Measurements from ENCODE around the gene RBMS1. TPM values are rescaled to one million over a fixed set of nuclear protein-coding genes. Genes with fewer than 3 reads are reported as not detected.

Gene RBMS1
- total RNA-seq, 1 experiment from 2014 or later = 38.8 TPM

- peaks cover 97% of the 10 kb centered on the region for H3K79me2 ChIP-seq (ENCODE audit: low read length)
- H3K9ac ChIP-seq (ENCODE audit: low read length) = peak overlapping the region; percentile 7; the same call in 1 of the 2 replicates
Observed at GRCh38 chr2:160390544-160391455, 102.8 kb downstream of the RBMS1 start.

GRCh38 chr2:160389875-160390274 is 103.7 kb downstream of the RBMS1 start:
- Histone ChIP-seq H3K4me1 (ENCODE audit: insufficient read depth, low read length) (peaks cover 77% of the 10 kb centered on the region), H3K27ac (ENCODE audit: low read length) (peak overlapping the region; percentile 86), H3K36me3 (ENCODE audit: low read depth, low read length) (no peaks in the 10 kb centered on the region), H3K4me3 (ENCODE audit: low read length) (no peak overlapping the region), H3K9me2 (replicated peaks; ENCODE audit: low read length) (no peaks in the 10 kb centered on the region), H3K79me2 (ENCODE audit: low read length) (peaks cover 98% of the 10 kb centered on the region), H4K20me1 (ENCODE audit: low read length) (no peaks in the 10 kb centered on the region), H3K4me2 (ENCODE audit: low read length) (0 out of 2 replicates have a peak overlapping the region, but pooled peaks have one; percentile 4), H3K9me3 (ENCODE audit: low read length) (no peaks in the 10 kb centered on the region), H2AFZ (ENCODE audit: low read length) (no peak overlapping the region), H3K9ac (ENCODE audit: low read length) (no peak overlapping the region), H3K27me3 (ENCODE audit: low read length) (no peaks in the 10 kb centered on the region), H3F3A (ENCODE audit: low read length, unreplicated experiment) (no peaks in the 10 kb centered on the region)
- DNase-seq (no peak), ATAC-seq (no peak)
- ChIA-PET CTCF (no interaction called here), POLR2A (ENCODE audit: unreplicated experiment) (no interaction called here)
- intact Hi-C loops (cut with micrococcal nuclease) = no loop called here
- no TSS peak for BruUV-seq (replicated peaks)
- TF ChIP-seq EZH2 (IDR thresholded peaks at IDR 0.05; ENCODE audit: low read length, unreplicated experiment) (no peak), EZH2phosphoT487 (IDR thresholded peaks at IDR 0.05; ENCODE audit: borderline replicate concordance, low read length) (no peak), CTCF (conservative IDR thresholded peaks at IDR 0.05; ENCODE audit: low read depth, low read length) (no peak)

More at GRCh38 chr2:160390544-160391455, 102.8 kb downstream of the RBMS1 start:
- H4K20me1 ChIP-seq (ENCODE audit: low read length) = no peaks in the 10 kb centered on the region
- ChIA-PET POLR2A (ENCODE audit: unreplicated experiment) (no interaction called here), CTCF (no interaction called here)
- no peaks in the 10 kb centered on the region for H3K9me3 ChIP-seq (ENCODE audit: low read length)
- no peaks in the 10 kb centered on the region for H3K36me3 ChIP-seq (ENCODE audit: low read depth, low read length)
- no peaks in the 10 kb centered on the region for H3F3A ChIP-seq (ENCODE audit: low read length, unreplicated experiment)
- H3K27ac ChIP-seq (ENCODE audit: low read length) = peak overlapping the region; percentile 86
- peaks cover 77% of the 10 kb centered on the region for H3K4me1 ChIP-seq (ENCODE audit: insufficient read depth, low read length)
- TF ChIP-seq CTCF (conservative IDR thresholded peaks at IDR 0.05; ENCODE audit: low read depth, low read length) = no peak
- TF ChIP-seq EZH2phosphoT487 (IDR thresholded peaks at IDR 0.05; ENCODE audit: borderline replicate concordance, low read length) = no peak
- TF ChIP-seq EZH2 (IDR thresholded peaks at IDR 0.05; ENCODE audit: low read length, unreplicated experiment) = no peak
- peak; percentile 69 for DNase-seq
- no peak overlapping the region for H3K4me3 ChIP-seq (ENCODE audit: low read length)
- peak overlapping the region; percentile 3; the same call in 1 of the 2 replicates for H3K4me2 ChIP-seq (ENCODE audit: low read length)
- BruUV-seq (replicated peaks) = no TSS peak
- no peak overlapping the region for H2AFZ ChIP-seq (ENCODE audit: low read length)
- H3K9me2 ChIP-seq (replicated peaks; ENCODE audit: low read length) = no peaks in the 10 kb centered on the region
- ATAC-seq = peak; percentile 21
- no peaks in the 10 kb centered on the region for H3K27me3 ChIP-seq (ENCODE audit: low read length)
- intact Hi-C loops (cut with micrococcal nuclease) = no loop called here
